ENCODE results near the gene TNFRSF4. TPM values are rescaled to one million over a fixed set of nuclear protein-coding genes. Genes with fewer than 3 reads are reported as not detected.

The TNFRSF4 gene
- total RNA-seq, 4 donors from 2014 or later = 0.39 to 3.7 (median 0.97) TPM

DNA sequence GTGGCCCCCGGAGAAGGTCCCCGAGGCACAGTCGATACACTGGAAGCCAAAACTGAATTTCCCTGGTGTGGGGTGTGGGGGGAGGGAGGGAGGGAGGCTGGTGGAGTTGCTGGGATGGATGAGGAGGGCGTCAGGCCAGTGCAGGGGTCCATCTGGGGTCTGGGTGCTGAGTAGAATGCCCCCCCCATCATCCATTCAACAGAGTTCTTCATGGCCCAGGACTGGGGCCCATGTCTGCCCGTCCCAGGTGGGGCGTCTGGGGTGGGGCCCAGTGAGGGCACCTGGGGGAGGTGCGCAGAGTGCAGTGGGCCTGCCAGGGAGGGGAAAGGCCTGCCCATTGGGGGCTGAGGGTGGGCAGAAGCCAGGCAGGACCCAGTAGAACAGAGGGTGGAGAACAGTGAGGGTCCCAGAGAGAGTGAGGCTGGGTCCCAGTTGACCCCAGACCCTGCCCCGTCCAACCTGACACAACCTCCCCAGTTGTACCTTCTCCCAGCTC lies 9.5 kb downstream of the TNFRSF4 start:
- no peak for DNase-seq (ENCODE audit: low spot score in 2 of 2)
- Histone ChIP-seq H3K9me3 (no peaks in the 10 kb centered on the region), H3K27ac (no peak overlapping the region), H3K36me3 (no peaks in the 10 kb centered on the region), H3K4me1 (peaks cover 0 to 44% (median 29%) of the 10 kb centered on the region in 4 donors), H3K27me3 (peaks cover 0 to 83% of the 10 kb centered on the region in 2 donors), H3K4me3 (no peak overlapping the region)
- WGBS, 2 donors = 84 to 87% methylated on average over 8 of the region's 8 CpGs
- no peak for TF ChIP-seq EP300 (IDR thresholded peaks at IDR 0.05)
- no peak for TF ChIP-seq POLR2A (IDR thresholded peaks at IDR 0.05)
- TF ChIP-seq, protein P1, sequence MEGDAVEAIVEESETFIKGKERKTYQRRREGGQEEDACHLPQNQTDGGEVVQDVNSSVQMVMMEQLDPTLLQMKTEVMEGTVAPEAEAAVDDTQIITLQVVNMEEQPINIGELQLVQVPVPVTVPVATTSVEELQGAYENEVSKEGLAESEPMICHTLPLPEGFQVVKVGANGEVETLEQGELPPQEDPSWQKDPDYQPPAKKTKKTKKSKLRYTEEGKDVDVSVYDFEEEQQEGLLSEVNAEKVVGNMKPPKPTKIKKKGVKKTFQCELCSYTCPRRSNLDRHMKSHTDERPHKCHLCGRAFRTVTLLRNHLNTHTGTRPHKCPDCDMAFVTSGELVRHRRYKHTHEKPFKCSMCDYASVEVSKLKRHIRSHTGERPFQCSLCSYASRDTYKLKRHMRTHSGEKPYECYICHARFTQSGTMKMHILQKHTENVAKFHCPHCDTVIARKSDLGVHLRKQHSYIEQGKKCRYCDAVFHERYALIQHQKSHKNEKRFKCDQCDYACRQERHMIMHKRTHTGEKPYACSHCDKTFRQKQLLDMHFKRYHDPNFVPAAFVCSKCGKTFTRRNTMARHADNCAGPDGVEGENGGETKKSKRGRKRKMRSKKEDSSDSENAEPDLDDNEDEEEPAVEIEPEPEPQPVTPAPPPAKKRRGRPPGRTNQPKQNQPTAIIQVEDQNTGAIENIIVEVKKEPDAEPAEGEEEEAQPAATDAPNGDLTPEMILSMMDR (IDR thresholded peaks at IDR 0.05) = no peak

DNA sequence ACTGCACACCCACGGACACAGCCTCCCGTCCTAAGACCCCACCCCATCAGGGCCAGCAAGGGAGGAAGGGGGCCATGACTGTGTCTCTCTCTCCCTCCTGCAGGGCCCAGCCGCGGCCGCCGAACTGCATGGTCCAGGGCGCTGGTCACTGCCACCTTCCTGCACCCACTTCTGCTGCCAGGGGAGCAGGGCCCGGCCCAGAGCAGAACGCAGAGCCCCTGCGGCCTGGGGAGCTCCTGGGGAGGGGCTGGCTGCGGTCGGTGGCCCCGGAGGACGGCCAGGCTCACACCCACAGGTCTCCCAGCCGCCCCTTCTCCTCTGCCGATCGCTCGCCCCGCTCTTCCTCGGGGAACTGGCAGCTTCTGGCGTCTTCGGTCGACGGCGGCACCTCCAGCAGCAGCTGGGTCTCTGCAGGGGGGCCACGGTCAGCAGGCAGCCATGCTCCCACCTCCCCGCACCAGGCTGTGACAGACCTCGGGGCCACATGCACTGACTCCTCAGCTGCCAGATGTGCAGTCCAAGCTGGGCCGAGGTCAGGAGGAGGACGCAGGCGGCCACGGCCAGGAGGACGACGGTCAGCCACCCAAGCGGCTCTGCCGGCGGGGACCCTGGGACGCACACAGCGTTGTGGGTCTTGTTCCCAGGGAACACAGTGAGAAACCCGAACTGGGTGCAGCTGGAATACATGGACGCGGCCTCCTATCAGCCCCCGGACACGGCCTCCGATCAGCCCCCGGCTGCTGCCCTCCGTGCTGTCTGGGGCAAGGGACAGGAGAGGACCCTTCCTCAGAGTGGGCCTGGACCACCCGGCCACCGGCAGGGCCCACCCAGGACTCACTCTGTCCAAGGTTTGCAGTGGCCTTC lies 10.2 kb downstream of the TNFRSF4 start:
- Histone ChIP-seq H3K27ac (no peak overlapping the region), H3K4me3 (no peak overlapping the region), H3K9me3 (no peaks in the 10 kb centered on the region), H3K27me3 (peaks cover 0 to 77% of the 10 kb centered on the region in 2 donors), H3K36me3 (no peaks in the 10 kb centered on the region), H3K4me1 (peaks cover 0 to 41% (median 25%) of the 10 kb centered on the region in 4 donors)
- no peak for DNase-seq (ENCODE audit: low spot score in 2 of 2)
- TF ChIP-seq POLR2A (IDR thresholded peaks at IDR 0.05) (no peak), EP300 (IDR thresholded peaks at IDR 0.05) (no peak)
- TF ChIP-seq, protein P1 (IDR thresholded peaks at IDR 0.05) = no peak
- 64 to 75% methylated on average over 23 to 35 of the region's 49 CpGs for WGBS, 2 donors

DNA sequence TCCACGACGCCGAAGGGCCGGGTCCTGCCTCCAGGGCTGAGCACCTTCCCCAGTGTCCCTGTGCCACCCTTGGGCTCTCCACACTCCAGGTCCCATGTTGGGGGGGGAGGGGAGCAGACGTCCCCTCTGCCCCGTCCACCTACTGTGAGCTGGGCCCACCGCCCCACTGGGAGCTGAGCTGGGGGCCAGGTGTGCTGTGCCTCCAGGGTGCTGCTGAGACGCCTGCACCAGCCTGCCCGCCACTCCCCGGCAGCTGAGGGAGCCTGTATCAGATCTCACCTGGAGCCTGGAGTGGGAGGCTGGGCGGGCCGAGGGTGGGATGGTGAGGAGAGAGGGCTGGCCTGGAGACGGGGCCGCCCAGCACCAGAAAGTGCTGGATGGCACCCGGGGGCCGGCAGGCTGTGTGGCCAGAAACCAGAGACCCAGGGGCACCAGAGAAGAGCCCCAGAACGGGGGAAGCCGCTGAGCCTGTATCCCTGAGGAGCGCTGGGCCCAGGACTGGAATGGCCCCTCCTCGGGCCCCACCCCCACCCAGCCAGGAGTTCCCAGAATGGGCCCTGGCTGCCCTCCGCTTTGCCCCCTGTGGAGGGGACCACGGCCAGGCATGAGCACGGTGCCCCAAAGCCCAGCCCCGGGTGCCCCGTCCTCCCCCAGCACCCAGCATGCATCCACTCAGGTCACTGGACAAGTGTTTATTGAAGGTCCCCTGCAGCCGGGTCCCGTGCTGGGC lies 11.0 kb downstream of the TNFRSF4 start:
- Histone ChIP-seq H3K27me3 (peaks cover 0 to 70% of the 10 kb centered on the region in 2 donors), H3K27ac (no peak overlapping the region), H3K36me3 (no peaks in the 10 kb centered on the region), H3K9me3 (no peaks in the 10 kb centered on the region), H3K4me1 (peaks cover 0 to 33% (median 17%) of the 10 kb centered on the region in 4 donors), H3K4me3 (no peak overlapping the region)
- TF ChIP-seq EP300 (IDR thresholded peaks at IDR 0.05) (no peak), POLR2A (IDR thresholded peaks at IDR 0.05) (no peak)
- TF ChIP-seq, protein P1 (IDR thresholded peaks at IDR 0.05) = no peak
- no peak for DNase-seq (ENCODE audit: low spot score in 2 of 2)
- 69 to 81% methylated on average over 19 to 21 of the region's 27 CpGs for WGBS, 2 donors

DNA sequence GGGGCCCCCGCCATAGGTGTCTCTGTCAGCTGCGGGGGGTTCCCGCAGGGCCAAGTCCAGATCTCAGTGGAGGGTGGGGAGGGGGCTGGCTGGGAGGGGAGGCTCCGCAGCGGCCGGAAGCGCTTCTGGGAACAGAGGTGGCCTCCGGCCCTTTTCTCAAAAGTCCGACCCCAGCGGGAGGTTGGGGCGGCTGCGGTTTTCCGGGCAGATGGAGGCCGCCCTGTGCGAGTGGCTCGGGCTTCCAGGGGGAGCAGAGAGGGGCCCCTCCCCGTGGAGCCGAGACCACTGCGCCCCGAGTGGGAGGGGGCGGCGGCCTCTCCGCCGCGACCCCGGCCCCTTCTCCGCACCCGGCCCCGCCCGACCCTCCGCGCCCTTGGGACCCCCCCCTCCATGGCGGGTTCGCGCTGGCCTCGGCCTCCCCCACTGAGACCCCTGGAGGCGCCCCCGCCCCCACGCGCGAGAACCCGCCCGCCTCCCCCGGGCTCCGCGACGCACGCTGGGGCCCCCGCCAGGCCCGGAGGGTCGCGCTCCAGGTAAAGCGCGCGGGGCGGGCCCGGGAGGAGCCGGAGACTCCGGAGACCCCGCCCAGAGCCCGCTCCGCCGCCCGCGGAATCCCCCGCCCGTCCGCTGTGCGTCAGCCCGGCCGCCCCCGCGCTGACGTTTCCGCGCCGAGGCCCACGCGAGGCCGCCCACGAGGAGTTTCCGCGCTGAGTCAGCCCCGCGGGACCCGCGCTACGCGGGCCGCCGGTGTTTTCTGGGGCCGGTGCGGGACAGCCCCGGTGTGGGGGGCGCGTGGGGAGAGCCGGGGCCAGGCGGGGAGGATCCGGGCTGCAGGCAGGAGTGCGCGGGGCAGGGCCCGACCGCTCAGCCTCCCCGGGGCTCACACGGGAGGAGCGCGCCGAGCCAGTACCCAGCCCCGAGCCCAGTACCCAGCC lies 12.8 kb downstream of the TNFRSF4 start:
- WGBS, 2 donors = 4 to 5% methylated on average over 22 to 39 of the region's 109 CpGs

More for the DNA sequence above, 12.8 kb downstream of the TNFRSF4 start:
- TF ChIP-seq, protein P1 (IDR thresholded peaks at IDR 0.05) = no peak
- no peak for TF ChIP-seq POLR2A (IDR thresholded peaks at IDR 0.05)
- no peak for TF ChIP-seq EP300 (IDR thresholded peaks at IDR 0.05)
- H3K9me3 ChIP-seq = peaks cover 0 to under 1% (median 0%) of the 10 kb centered on the region in 4 donors
- H3K36me3 ChIP-seq = no peaks in the 10 kb centered on the region
- H3K4me1 ChIP-seq = peaks cover 0 to 19% (median 6%) of the 10 kb centered on the region in 4 donors
- H3K27ac ChIP-seq = peak overlapping the region in 1 of 4 donors; percentile 11
- H3K4me3 ChIP-seq = peak overlapping the region; percentile 15 to 50 (median 34)
- peaks cover 0 to 51% of the 10 kb centered on the region in 2 donors for H3K27me3 ChIP-seq
- DNase-seq (ENCODE audit: low spot score in 2 of 2) = no peak

Measured in tibial nerve (tissue), 4 donors.